Measurements from ENCODE around the gene MINDY4. TPM values are rescaled to one million over a fixed set of nuclear protein-coding genes. Genes with fewer than 3 reads are reported as not detected.
A peak's percentile ranks its signal among the peaks of the same experiment; 100 is the strongest.

Gene MINDY4
- total RNA-seq, 1 donor from 2014 or later = 4.1 TPM

DNA sequence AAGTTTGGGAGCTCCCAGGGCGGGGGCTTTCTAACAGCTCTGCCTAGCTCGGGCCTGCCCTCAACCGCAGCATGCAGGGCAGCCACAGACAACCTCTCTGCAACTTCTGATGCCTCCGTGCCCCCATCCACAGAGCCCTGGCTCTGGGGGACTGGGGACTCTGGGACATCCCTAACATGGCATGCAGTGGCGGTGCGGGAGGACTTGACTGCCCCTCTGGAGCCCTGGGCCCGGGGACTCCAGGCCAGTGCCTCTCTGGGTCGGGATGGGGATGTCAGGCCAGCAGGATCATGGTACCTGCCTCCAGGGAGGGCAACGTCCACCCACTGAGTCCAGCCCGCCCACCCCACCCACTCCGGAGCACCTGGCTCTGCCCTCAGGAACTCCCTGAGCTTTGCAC is 139.9 kb downstream of the MINDY4 start:
- Histone ChIP-seq H3K9ac (ENCODE audit: low read length) (no peak overlapping the region), H3K79me2 (ENCODE audit: insufficient read depth, low read length) (no peaks in the 10 kb centered on the region), H3K9me3 (ENCODE audit: insufficient read depth, low read depth, low read length) (no peaks in the 10 kb centered on the region), H4K20me1 (ENCODE audit: insufficient read depth, low read length) (no peaks in the 10 kb centered on the region), H3K36me3 (ENCODE audit: insufficient read depth, low read length) (no peaks in the 10 kb centered on the region), H2AFZ (ENCODE audit: low read depth, low read length) (no peak overlapping the region), H3K27ac (ENCODE audit: low read depth, low read length) (no peak overlapping the region), H3K4me2 (ENCODE audit: low read length) (no peak overlapping the region), H3K27me3 (ENCODE audit: insufficient read depth, low read length) (no peaks in the 10 kb centered on the region), H3K4me1 (ENCODE audit: insufficient read depth, low read length) (peaks cover 18% of the 10 kb centered on the region), H3K4me3 (ENCODE audit: insufficient read depth, low read depth, low read length) (no peak overlapping the region)
- Mint-ChIP-seq H3K27ac (ENCODE audit: unreplicated experiment) (no peak overlapping the region), H3K36me3 (ENCODE audit: low read depth, unreplicated experiment) (no peaks in the 10 kb centered on the region), H3K4me1 (ENCODE audit: low read depth, unreplicated experiment) (peaks cover 23% of the 10 kb centered on the region), H3K4me3 (ENCODE audit: unreplicated experiment) (no peak overlapping the region), H3K9me3 (ENCODE audit: unreplicated experiment) (peaks cover 2% of the 10 kb centered on the region), H3K27me3 (ENCODE audit: low read depth, unreplicated experiment) (peaks cover 31% of the 10 kb centered on the region)
- FAIRE-seq (no peak), DNase-seq (ENCODE audit: low read depth) (no peak)
- no peak for TF ChIP-seq EZH2 (IDR thresholded peaks at IDR 0.05; ENCODE audit: insufficient read depth, low read length)
- TF ChIP-seq, protein P1, sequence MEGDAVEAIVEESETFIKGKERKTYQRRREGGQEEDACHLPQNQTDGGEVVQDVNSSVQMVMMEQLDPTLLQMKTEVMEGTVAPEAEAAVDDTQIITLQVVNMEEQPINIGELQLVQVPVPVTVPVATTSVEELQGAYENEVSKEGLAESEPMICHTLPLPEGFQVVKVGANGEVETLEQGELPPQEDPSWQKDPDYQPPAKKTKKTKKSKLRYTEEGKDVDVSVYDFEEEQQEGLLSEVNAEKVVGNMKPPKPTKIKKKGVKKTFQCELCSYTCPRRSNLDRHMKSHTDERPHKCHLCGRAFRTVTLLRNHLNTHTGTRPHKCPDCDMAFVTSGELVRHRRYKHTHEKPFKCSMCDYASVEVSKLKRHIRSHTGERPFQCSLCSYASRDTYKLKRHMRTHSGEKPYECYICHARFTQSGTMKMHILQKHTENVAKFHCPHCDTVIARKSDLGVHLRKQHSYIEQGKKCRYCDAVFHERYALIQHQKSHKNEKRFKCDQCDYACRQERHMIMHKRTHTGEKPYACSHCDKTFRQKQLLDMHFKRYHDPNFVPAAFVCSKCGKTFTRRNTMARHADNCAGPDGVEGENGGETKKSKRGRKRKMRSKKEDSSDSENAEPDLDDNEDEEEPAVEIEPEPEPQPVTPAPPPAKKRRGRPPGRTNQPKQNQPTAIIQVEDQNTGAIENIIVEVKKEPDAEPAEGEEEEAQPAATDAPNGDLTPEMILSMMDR (IDR thresholded peaks at IDR 0.05; ENCODE audit: insufficient read depth, low read depth, low read length) = no peak

DNA sequence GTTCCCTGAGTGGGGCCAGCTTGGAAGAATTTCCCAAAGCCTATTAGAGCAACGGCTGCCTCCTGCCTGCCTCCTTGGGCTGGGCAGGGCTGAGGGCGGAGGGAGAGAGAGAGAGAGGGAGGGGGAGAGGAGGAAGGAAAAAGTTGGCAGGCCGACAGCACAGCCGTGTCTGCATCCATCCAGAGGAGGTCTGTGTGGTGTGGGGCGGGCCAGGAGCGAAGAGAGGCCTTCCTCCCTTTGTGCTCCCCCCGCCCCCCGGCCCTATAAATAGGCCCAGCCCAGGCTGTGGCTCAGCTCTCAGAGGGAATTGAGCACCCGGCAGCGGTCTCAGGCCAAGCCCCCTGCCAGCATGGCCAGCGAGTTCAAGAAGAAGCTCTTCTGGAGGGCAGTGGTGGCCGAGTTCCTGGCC is 140.3 kb downstream of the MINDY4 start, which contains the start of gene AQP1:
TSS of gene AQP1 (plus strand) at position 293 of the 409 bp plus-strand sequence. CDS start at position 350, 57 bp downstream.
- Mint-ChIP-seq H3K27me3 (ENCODE audit: low read depth, unreplicated experiment) (peaks cover 28% of the 10 kb centered on the region), H3K4me1 (ENCODE audit: low read depth, unreplicated experiment) (peaks cover 20% of the 10 kb centered on the region), H3K27ac (ENCODE audit: unreplicated experiment) (peak within 1 kb of the TSS; percentile 53), H3K4me3 (ENCODE audit: unreplicated experiment) (no peak within 1 kb of the TSS), H3K36me3 (ENCODE audit: low read depth, unreplicated experiment) (no peaks in the 10 kb centered on the region), H3K9me3 (ENCODE audit: unreplicated experiment) (peaks cover 2% of the 10 kb centered on the region)
- H3K4me3 ChIP-seq (ENCODE audit: insufficient read depth, low read depth, low read length) = no peak within 1 kb of the TSS
- FAIRE-seq = no peak
- peaks cover 15% of the 10 kb centered on the region for H3K4me1 ChIP-seq (ENCODE audit: insufficient read depth, low read length)
- no peaks in the 10 kb centered on the region for H3K27me3 ChIP-seq (ENCODE audit: insufficient read depth, low read length)
- TF ChIP-seq EZH2 (IDR thresholded peaks at IDR 0.05; ENCODE audit: insufficient read depth, low read length) = no peak
- TF ChIP-seq, protein P1 (IDR thresholded peaks at IDR 0.05; ENCODE audit: insufficient read depth, low read depth, low read length) = no peak
- no peak within 1 kb of the TSS for H3K27ac ChIP-seq (ENCODE audit: low read depth, low read length)
- no peaks in the 10 kb centered on the region for H3K9me3 ChIP-seq (ENCODE audit: insufficient read depth, low read depth, low read length)
- no peaks in the 10 kb centered on the region for H4K20me1 ChIP-seq (ENCODE audit: insufficient read depth, low read length)
- no peaks in the 10 kb centered on the region for H3K79me2 ChIP-seq (ENCODE audit: insufficient read depth, low read length)
- H3K4me2 ChIP-seq (ENCODE audit: low read length) = no peak within 1 kb of the TSS
- H3K36me3 ChIP-seq (ENCODE audit: insufficient read depth, low read length) = no peaks in the 10 kb centered on the region
- DNase-seq (ENCODE audit: low read depth) = peak; percentile 40
- H2AFZ ChIP-seq (ENCODE audit: low read depth, low read length) = no peak within 1 kb of the TSS
- no peak within 1 kb of the TSS for H3K9ac ChIP-seq (ENCODE audit: low read length)

DNA sequence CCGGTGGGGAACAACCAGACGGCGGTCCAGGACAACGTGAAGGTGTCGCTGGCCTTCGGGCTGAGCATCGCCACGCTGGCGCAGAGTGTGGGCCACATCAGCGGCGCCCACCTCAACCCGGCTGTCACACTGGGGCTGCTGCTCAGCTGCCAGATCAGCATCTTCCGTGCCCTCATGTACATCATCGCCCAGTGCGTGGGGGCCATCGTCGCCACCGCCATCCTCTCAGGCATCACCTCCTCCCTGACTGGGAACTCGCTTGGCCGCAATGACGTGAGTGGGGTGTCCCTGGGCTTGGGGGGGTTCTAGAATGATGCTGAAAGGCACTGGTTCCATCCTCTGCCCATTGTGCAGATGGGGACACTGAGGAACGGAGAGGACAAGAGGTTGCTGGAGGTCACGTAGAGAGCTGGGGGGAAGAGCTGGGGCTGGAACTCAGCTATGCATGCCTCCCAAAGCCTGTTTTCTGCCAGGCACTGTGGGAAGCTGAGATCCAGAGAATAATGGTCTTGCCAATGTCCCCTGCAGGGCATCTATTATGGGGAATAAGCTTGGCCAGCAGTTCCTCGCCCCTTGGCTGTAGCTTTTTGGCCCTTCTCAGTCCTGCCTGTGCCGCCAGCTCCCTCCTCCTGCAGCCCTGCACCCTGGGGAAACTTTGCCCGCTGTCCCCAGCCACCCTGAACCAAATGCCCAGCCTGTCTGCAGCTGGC is 141.0 kb downstream of the MINDY4 start:
- no peak overlapping the region for H3K27ac ChIP-seq (ENCODE audit: low read depth, low read length)
- peaks cover 11% of the 10 kb centered on the region for H3K4me1 ChIP-seq (ENCODE audit: insufficient read depth, low read length)
- H3K36me3 ChIP-seq (ENCODE audit: insufficient read depth, low read length) = no peaks in the 10 kb centered on the region
- H3K4me3 ChIP-seq (ENCODE audit: insufficient read depth, low read depth, low read length) = no peak overlapping the region
- peaks cover 17% of the 10 kb centered on the region for H3K4me1 Mint-ChIP-seq (ENCODE audit: low read depth, unreplicated experiment)
- H3K27me3 Mint-ChIP-seq (ENCODE audit: low read depth, unreplicated experiment) = peaks cover 31% of the 10 kb centered on the region
- H3K4me3 Mint-ChIP-seq (ENCODE audit: unreplicated experiment) = no peak overlapping the region
- H3K4me2 ChIP-seq (ENCODE audit: low read length) = no peak overlapping the region
- H4K20me1 ChIP-seq (ENCODE audit: insufficient read depth, low read length) = no peaks in the 10 kb centered on the region
- FAIRE-seq (no peak), DNase-seq (ENCODE audit: low read depth) (no peak)
- no peaks in the 10 kb centered on the region for H3K36me3 Mint-ChIP-seq (ENCODE audit: low read depth, unreplicated experiment)
- H3K79me2 ChIP-seq (ENCODE audit: insufficient read depth, low read length) = no peaks in the 10 kb centered on the region
- no peaks in the 10 kb centered on the region for H3K27me3 ChIP-seq (ENCODE audit: insufficient read depth, low read length)
- no peak overlapping the region for H3K9ac ChIP-seq (ENCODE audit: low read length)
- no peaks in the 10 kb centered on the region for H3K9me3 ChIP-seq (ENCODE audit: insufficient read depth, low read depth, low read length)
- no peak overlapping the region for H2AFZ ChIP-seq (ENCODE audit: low read depth, low read length)
- H3K9me3 Mint-ChIP-seq (ENCODE audit: unreplicated experiment) = peaks cover 2% of the 10 kb centered on the region
- H3K27ac Mint-ChIP-seq (ENCODE audit: unreplicated experiment) = no peak overlapping the region
- TF ChIP-seq EZH2 (IDR thresholded peaks at IDR 0.05; ENCODE audit: insufficient read depth, low read length) = no peak
- TF ChIP-seq, protein P1 (IDR thresholded peaks at IDR 0.05; ENCODE audit: insufficient read depth, low read depth, low read length) = no peak
